Nephron (organoid): ENCODE results near the gene S100A5.

Experiments used
- H3K27ac Mint-ChIP-seq, 3 experiments: 2 replicates each; pipeline ENCODE4 v1.8.0; 2020; ENCODE audit warnings: mixed read lengths in 3 of 3, mild to moderate bottlenecking in 2 of 3, moderate library complexity in 1 of 3
- H3K27me3 Mint-ChIP-seq: 2 replicates; pipeline ENCODE4 v1.8.0; 2021; ENCODE audit warnings: low read depth, mild to moderate bottlenecking, moderate library complexity, mixed read lengths
- H3K36me3 Mint-ChIP-seq: 2 replicates; pipeline ENCODE4 v1.8.0; 2020; ENCODE audit warnings: low read depth, mixed read lengths
- H3K4me1 Mint-ChIP-seq: 2 replicates; pipeline ENCODE4 v1.8.0; 2020; ENCODE audit warnings: mixed read lengths
- H3K4me3 Mint-ChIP-seq, 3 experiments: 2 replicates each; pipeline ENCODE4 v1.8.0; 2020; ENCODE audit warnings: mild to moderate bottlenecking in 3 of 3, mixed read lengths in 3 of 3, moderate library complexity in 2 of 3
- H3K9me3 Mint-ChIP-seq: 2 replicates; pipeline ENCODE4 v1.8.0; 2020; ENCODE audit warnings: mixed read lengths
- CTCF ChIP-seq, 3 experiments: fragments of 200-600 bp; sonication (generic); IDR thresholded peaks; one replicate each; pipeline ENCODE4 v1.5.0; 2021; ENCODE audit warnings: antibody characterized with exemption in 3 of 3; ENCODE audit not compliant: unreplicated experiment in 3 of 3

Gene S100A5

GRCh38 chr1:153553830-153554541 lies 13.3 kb upstream of the S100A5 start:
- H3K9me3 Mint-ChIP-seq: no peaks in the 10 kb centered on the region
- peaks cover 47% of the 10 kb centered on the region for H3K4me1 Mint-ChIP-seq
- peak overlapping the region in 1 of 3 experiments; percentile 13 for H3K4me3 Mint-ChIP-seq
- TF ChIP-seq CTCF (IDR thresholded peaks at IDR 0.05; ENCODE audit: unreplicated experiment in 3 of 3): no peak
- no peaks in the 10 kb centered on the region for H3K27me3 Mint-ChIP-seq
- H3K27ac Mint-ChIP-seq: peak overlapping the region; percentile 65 to 81 (median 73)
- H3K36me3 Mint-ChIP-seq: no peaks in the 10 kb centered on the region

- H3K27ac Mint-ChIP-seq: peak overlapping the region in 2 of 3 experiments; percentile 65 to 81
- peaks cover 53% of the 10 kb centered on the region for H3K4me1 Mint-ChIP-seq
- peaks cover 2% of the 10 kb centered on the region for H3K27me3 Mint-ChIP-seq
- H3K36me3 Mint-ChIP-seq: no peaks in the 10 kb centered on the region
- TF ChIP-seq CTCF (IDR thresholded peaks at IDR 0.05; ENCODE audit: unreplicated experiment in 3 of 3): no peak
- no peaks in the 10 kb centered on the region for H3K9me3 Mint-ChIP-seq
- no peak overlapping the region for H3K4me3 Mint-ChIP-seq
These were observed 12.4 kb upstream of the S100A5 start for GRCh38 chr1:153553096-153553495.

- H3K4me3 Mint-ChIP-seq: no peak overlapping the region
- H3K9me3 Mint-ChIP-seq: no peaks in the 10 kb centered on the region
- no peak overlapping the region for H3K27ac Mint-ChIP-seq
- peaks cover 53% of the 10 kb centered on the region for H3K4me1 Mint-ChIP-seq
- peaks cover 7% of the 10 kb centered on the region for H3K27me3 Mint-ChIP-seq
- no peak for TF ChIP-seq CTCF (IDR thresholded peaks at IDR 0.05; ENCODE audit: unreplicated experiment in 3 of 3)
- H3K36me3 Mint-ChIP-seq: no peaks in the 10 kb centered on the region
These were observed 11.6 kb upstream of the S100A5 start for GRCh38 chr1:153552335-153552734.

- no peak for TF ChIP-seq CTCF (IDR thresholded peaks at IDR 0.05; ENCODE audit: unreplicated experiment in 3 of 3)
- H3K9me3 Mint-ChIP-seq: no peaks in the 10 kb centered on the region
- no peak overlapping the region for H3K4me3 Mint-ChIP-seq
- peaks cover 61% of the 10 kb centered on the region for H3K4me1 Mint-ChIP-seq
- no peaks in the 10 kb centered on the region for H3K36me3 Mint-ChIP-seq
- peak overlapping the region; percentile 12 to 81 (median 63) for H3K27ac Mint-ChIP-seq
- H3K27me3 Mint-ChIP-seq: peaks cover 7% of the 10 kb centered on the region
These were observed 10.2 kb upstream of the S100A5 start for GRCh38 chr1:153550827-153551500.

GRCh38 chr1:153550398-153550758 lies 9.6 kb upstream of the S100A5 start:
- no peak for TF ChIP-seq CTCF (IDR thresholded peaks at IDR 0.05; ENCODE audit: unreplicated experiment in 3 of 3)
- H3K27me3 Mint-ChIP-seq: peaks cover 7% of the 10 kb centered on the region
- H3K4me3 Mint-ChIP-seq: no peak overlapping the region
- H3K27ac Mint-ChIP-seq: peak overlapping the region; percentile 12 to 99 (median 84)
- H3K4me1 Mint-ChIP-seq: peaks cover 64% of the 10 kb centered on the region
- H3K36me3 Mint-ChIP-seq: no peaks in the 10 kb centered on the region
- H3K9me3 Mint-ChIP-seq: no peaks in the 10 kb centered on the region
